Parathyroid adenoma (tissue), 2 donors: ENCODE measurements around the gene NCOR2.

Experiments used
- H2AFZ ChIP-seq: fragments of 300-600 bp; sonication (generic); one replicate; pipeline ENCODE4 v1.7.0; 2017; ENCODE audit warnings: antibody characterized with exemption, mild to moderate bottlenecking
- H3K27ac ChIP-seq: fragments of 300-600 bp; sonication (generic); one replicate; pipeline ENCODE4 v1.7.0; 2017
- H3K27me3 ChIP-seq: fragments of 300-600 bp; sonication (generic); one replicate; pipeline ENCODE4 v1.7.0; 2017; ENCODE audit warnings: low read length; ENCODE audit not compliant: control insufficient read depth, insufficient read depth
- H3K36me3 ChIP-seq: fragments of 300-600 bp; sonication (generic); one replicate; pipeline ENCODE4 v1.7.0; 2017; ENCODE audit warnings: low read length; ENCODE audit not compliant: control insufficient read depth, insufficient read depth
- H3K4me1 ChIP-seq: fragments of 300-600 bp; sonication (generic); one replicate; pipeline ENCODE4 v1.7.0; 2017; ENCODE audit warnings: control low read depth
- H3K4me2 ChIP-seq: fragments of 300-600 bp; sonication (generic); one replicate; pipeline ENCODE4 v1.7.0; 2017; ENCODE audit warnings: low read length
- H3K4me3 ChIP-seq: fragments of 300-600 bp; sonication (generic); one replicate; pipeline ENCODE4 v1.7.0; 2017; ENCODE audit warnings: low read depth, low read length
- H3K79me2 ChIP-seq: fragments of 300-600 bp; sonication (generic); one replicate; pipeline ENCODE4 v1.7.0; 2017; ENCODE audit warnings: control low read depth
- H3K9ac ChIP-seq: fragments of 300-600 bp; sonication (generic); one replicate; pipeline ENCODE4 v1.7.0; 2017; ENCODE audit warnings: mild to moderate bottlenecking
- H3K9me3 ChIP-seq: fragments of 300-600 bp; sonication (generic); one replicate; pipeline ENCODE4 v1.7.0; 2017; ENCODE audit warnings: low read length; ENCODE audit not compliant: control insufficient read depth
- TF ChIP-seq, protein P1 (sequence below): fragments of 300-600 bp; sonication (generic); IDR thresholded peaks from one replicate; pipeline ENCODE4 v1.7.0; 2017; ENCODE audit warnings: antibody characterized with exemption, mild to moderate bottlenecking
- donor health status: primary hyperparathyroidism.

NCOR2 gene

DNA sequence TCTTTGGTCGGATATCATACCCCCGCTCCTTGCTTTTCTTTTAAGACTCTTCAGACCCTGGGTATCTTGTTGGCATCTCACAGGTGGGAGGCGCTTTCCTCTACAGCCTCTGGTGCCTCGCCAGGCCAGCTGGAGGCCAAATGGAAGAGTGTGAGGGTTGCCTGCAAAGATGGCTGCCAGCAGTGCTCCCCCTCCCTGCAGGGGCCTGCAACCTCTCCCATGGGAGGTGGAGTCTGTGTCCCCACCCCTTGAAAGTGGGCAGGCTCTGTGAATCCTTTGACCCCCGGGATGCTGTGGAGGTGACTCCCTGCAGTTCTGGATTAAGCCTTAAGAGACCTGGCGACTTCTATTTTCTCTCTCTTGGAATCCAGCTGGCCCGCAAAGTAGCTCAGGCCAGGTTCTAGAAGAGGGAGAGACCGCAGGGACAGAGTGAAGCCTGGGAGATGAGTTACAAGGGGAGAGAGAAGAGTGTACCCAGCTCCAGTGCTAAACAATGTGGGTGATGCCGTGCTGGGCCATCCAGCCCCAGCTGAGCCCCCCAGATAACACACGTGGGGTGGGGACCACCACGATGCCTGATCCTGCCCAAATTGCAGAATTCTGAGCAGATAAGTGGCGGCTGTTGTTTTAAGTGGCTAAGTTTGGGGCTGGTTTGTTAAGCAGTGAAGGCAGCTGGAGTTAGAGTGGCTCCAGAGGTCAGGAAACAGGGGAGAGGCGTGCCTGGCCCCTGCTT, 37.9 kb upstream of the NCOR2 start:
- H3K27me3 ChIP-seq, result no peaks in the 10 kb centered on the region
- no peaks in the 10 kb centered on the region for H3K79me2 ChIP-seq
- H3K4me3 ChIP-seq, result no peak overlapping the region
- TF ChIP-seq, protein P1, sequence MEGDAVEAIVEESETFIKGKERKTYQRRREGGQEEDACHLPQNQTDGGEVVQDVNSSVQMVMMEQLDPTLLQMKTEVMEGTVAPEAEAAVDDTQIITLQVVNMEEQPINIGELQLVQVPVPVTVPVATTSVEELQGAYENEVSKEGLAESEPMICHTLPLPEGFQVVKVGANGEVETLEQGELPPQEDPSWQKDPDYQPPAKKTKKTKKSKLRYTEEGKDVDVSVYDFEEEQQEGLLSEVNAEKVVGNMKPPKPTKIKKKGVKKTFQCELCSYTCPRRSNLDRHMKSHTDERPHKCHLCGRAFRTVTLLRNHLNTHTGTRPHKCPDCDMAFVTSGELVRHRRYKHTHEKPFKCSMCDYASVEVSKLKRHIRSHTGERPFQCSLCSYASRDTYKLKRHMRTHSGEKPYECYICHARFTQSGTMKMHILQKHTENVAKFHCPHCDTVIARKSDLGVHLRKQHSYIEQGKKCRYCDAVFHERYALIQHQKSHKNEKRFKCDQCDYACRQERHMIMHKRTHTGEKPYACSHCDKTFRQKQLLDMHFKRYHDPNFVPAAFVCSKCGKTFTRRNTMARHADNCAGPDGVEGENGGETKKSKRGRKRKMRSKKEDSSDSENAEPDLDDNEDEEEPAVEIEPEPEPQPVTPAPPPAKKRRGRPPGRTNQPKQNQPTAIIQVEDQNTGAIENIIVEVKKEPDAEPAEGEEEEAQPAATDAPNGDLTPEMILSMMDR, result no peak
- no peak overlapping the region for H2AFZ ChIP-seq
- no peaks in the 10 kb centered on the region for H3K9me3 ChIP-seq
- peaks cover 9% of the 10 kb centered on the region for H3K4me1 ChIP-seq
- H3K4me2 ChIP-seq, result no peak overlapping the region
- no peak overlapping the region for H3K27ac ChIP-seq
- H3K36me3 ChIP-seq, result no peaks in the 10 kb centered on the region
- H3K9ac ChIP-seq, result no peak overlapping the region

- no peaks in the 10 kb centered on the region for H3K36me3 ChIP-seq
- H2AFZ ChIP-seq, result no peak overlapping the region
- H3K9me3 ChIP-seq, result no peaks in the 10 kb centered on the region
- H3K9ac ChIP-seq, result no peak overlapping the region
- no peak overlapping the region for H3K4me3 ChIP-seq
- H3K4me2 ChIP-seq, result no peak overlapping the region
- no peaks in the 10 kb centered on the region for H3K79me2 ChIP-seq
- peaks cover 6% of the 10 kb centered on the region for H3K4me1 ChIP-seq
- no peak overlapping the region for H3K27ac ChIP-seq
- TF ChIP-seq, protein P1, result no peak
- no peaks in the 10 kb centered on the region for H3K27me3 ChIP-seq
Observed at GRCh38 chr12:124604264-124604680, 36.9 kb upstream of the NCOR2 start.

GRCh38 chr12:124603831-124604251, 36.4 kb upstream of the NCOR2 start:
- Histone ChIP-seq H3K27me3 (no peaks in the 10 kb centered on the region), H3K4me2 (no peak overlapping the region), H3K9me3 (no peaks in the 10 kb centered on the region), H3K27ac (no peak overlapping the region), H3K4me1 (peaks cover 4% of the 10 kb centered on the region), H3K9ac (no peak overlapping the region), H3K4me3 (no peak overlapping the region), H3K36me3 (no peaks in the 10 kb centered on the region), H3K79me2 (no peaks in the 10 kb centered on the region), H2AFZ (no peak overlapping the region)
- TF ChIP-seq, protein P1, result no peak

DNA sequence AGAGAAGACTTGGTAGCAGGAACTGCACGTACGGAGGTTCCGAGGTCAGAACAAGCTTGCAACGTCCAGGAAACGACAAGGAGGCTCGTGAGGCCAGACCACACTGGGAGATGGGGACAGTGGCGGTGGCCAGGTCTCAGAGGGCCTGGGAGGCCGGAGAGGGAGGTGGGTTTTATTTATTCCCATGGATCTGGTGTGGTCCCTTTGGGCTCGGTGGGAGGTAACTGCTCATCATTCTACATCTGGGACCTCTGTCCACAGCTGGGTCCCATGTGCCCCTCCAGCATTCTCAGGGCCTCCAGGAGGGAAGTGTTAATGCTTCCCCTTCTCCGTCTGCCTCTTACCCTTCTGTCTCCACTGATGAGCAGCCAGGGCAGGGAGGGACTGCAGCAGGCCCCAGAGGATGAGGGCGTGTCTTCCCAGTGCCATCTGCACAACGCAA, 35.7 kb upstream of the NCOR2 start:
- Histone ChIP-seq H3K4me3 (no peak overlapping the region), H2AFZ (no peak overlapping the region), H3K79me2 (no peaks in the 10 kb centered on the region), H3K4me1 (no peaks in the 10 kb centered on the region), H3K9me3 (no peaks in the 10 kb centered on the region), H3K27me3 (no peaks in the 10 kb centered on the region), H3K36me3 (no peaks in the 10 kb centered on the region), H3K4me2 (no peak overlapping the region), H3K9ac (no peak overlapping the region), H3K27ac (no peak overlapping the region)
- TF ChIP-seq, protein P1, result no peak

DNA sequence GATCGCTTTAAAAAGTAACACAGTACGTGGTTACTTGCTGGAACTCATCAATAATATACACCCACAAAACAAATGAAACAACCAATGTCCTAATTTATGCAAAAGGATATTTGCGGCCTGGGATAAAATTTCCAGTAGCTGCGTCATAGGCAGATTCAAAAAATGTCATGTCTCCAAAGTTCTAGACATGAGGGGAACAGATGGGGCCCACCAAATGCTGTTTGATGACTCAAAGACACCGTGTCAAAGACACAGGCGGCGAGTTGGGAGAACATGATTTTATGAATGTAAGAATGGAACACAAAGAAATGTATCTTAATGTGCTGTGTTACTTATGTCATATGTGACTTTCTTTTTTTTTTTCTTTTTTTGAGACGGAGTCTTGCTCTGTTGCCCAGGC, 34.3 kb upstream of the NCOR2 start:
- Histone ChIP-seq H3K36me3 (no peaks in the 10 kb centered on the region), H3K79me2 (no peaks in the 10 kb centered on the region), H3K4me3 (no peak overlapping the region), H3K9ac (no peak overlapping the region), H3K27me3 (no peaks in the 10 kb centered on the region), H2AFZ (no peak overlapping the region), H3K27ac (no peak overlapping the region), H3K4me2 (no peak overlapping the region), H3K4me1 (no peaks in the 10 kb centered on the region), H3K9me3 (no peaks in the 10 kb centered on the region)
- TF ChIP-seq, protein P1, result no peak
